Subcutaneous adipose tissue (tissue), 4 donors: ENCODE measurements around the gene ALPI. TPM values are rescaled to one million over a fixed set of nuclear protein-coding genes. Genes with fewer than 3 reads are reported as not detected.

ENCODE experiments used
- total RNA-seq, 4 donors: library from RNA; depleted of rRNA; stranded (reverse); fragments of >200 nt; gene quantifications; one replicate each; pipeline ENCODE4 v1.1.0, GENCODE V29; 2016
- TF ChIP-seq, protein P1 (sequence below): fragments of 450-650 bp; IDR thresholded peaks from one replicate; pipeline ENCODE4 v1.5.1; 2016; ENCODE audit warnings: low read depth, mild to moderate bottlenecking, control low read depth, antibody characterized with exemption, moderate library complexity

The ALPI gene
- total RNA-seq, 4 donors from 2014 or later: not detected

DNA sequence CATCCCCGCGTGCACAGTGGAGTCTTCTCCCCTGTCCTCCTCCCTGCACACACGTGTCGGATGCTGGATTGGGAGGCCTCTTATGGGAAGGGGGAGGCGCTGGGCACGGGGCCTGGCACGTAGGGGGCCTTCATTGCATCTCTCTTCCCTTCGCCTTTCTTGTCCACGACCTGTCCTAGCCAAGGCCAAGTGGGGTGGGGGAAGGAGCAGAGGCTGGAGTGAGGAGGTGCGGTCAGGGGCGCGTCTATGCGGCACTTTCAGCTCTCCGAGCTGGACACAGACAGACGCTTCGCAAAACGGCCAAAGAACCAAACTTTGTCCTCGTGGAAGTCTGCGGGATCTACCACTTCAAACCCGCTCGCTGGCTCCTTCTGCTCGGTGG lies 35.9 kb upstream of the ALPI start:
- TF ChIP-seq, protein P1, sequence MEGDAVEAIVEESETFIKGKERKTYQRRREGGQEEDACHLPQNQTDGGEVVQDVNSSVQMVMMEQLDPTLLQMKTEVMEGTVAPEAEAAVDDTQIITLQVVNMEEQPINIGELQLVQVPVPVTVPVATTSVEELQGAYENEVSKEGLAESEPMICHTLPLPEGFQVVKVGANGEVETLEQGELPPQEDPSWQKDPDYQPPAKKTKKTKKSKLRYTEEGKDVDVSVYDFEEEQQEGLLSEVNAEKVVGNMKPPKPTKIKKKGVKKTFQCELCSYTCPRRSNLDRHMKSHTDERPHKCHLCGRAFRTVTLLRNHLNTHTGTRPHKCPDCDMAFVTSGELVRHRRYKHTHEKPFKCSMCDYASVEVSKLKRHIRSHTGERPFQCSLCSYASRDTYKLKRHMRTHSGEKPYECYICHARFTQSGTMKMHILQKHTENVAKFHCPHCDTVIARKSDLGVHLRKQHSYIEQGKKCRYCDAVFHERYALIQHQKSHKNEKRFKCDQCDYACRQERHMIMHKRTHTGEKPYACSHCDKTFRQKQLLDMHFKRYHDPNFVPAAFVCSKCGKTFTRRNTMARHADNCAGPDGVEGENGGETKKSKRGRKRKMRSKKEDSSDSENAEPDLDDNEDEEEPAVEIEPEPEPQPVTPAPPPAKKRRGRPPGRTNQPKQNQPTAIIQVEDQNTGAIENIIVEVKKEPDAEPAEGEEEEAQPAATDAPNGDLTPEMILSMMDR: no peak

DNA sequence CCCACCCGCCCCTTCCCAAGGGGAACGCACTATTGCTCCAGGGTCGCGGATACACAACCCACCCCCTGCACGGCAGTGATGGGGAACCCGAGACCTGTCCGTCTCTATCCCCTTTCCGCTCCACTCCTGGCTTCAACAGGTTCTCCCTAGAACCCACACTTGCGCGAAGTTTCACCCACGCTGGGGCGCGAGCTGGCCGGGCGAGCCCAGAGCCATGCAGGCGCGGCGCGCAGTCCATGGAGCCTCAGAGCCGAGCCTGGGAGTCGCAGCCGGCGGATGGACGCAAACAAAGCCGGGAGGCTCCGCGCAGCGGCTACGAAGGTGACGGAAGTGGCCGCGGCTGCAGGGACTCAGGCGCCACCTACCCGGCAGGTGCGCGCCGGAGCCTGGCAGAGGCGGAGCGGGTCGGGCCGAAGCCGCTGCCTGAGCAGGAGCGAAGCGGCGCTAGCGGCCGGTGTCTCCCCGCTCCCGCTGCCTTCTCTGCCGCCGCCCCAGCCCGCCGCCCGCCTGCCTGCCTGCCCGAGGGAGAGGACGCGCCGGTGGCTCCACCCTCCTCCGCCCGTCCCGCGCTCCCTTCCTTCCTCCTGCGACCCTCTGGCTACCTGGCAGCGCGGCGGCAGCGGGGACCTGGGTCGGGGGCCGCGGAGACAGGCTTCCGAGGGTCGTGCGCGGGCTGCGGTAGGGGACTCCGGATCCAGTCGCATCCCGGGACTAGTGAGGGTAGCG lies 35.3 kb upstream of the ALPI start:
- TF ChIP-seq, protein P1: no peak

DNA sequence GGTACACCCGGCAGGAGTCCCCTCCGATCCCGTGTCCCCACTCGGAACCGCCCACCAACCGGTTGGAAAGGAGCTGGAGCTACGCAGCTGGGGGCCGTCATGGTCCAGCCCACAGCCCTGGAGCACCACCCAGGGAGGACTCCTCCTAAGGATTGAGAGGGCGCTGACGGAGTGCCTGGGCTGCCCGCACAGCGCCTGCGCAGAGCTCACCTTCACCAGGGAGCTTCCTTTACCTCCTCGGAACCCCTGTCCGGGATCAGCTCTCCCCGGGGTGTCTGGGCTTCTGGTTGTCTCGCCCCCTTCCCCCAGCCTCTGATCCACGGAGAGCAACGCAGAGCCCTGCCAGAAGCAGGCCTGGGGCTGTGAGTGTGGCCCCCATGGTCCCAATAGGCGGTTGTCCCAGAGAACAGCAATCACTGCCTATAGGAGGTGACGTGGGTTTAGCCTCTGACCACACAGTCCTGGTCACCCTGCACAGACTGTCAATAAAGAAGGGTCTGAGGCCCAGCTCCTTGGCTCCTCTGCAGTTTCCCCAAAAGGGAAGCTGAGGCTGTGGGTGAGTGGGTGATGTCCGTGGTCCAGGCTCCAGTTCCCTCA lies 34.7 kb upstream of the ALPI start:
- TF ChIP-seq, protein P1: no peak

DNA sequence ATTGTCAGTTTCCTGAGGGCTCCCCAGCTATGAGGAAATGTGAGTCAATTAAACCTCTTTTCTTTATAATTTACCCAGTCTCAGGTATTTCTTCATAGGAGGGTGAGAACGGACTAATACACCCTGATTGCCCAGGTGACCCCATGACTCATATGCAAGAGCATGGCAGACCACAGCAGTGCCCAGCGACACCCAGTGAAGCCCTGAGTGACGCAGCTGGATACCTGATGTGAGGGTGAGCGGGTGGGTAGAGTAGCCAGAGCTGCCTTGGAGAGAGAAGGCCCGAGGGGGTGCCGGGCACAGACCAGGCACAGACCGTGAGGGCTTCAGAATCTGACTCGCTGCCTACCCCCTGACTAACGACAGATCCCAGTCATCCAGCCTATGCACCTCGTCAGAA lies 33.9 kb upstream of the ALPI start:
- TF ChIP-seq, protein P1: no peak

DNA sequence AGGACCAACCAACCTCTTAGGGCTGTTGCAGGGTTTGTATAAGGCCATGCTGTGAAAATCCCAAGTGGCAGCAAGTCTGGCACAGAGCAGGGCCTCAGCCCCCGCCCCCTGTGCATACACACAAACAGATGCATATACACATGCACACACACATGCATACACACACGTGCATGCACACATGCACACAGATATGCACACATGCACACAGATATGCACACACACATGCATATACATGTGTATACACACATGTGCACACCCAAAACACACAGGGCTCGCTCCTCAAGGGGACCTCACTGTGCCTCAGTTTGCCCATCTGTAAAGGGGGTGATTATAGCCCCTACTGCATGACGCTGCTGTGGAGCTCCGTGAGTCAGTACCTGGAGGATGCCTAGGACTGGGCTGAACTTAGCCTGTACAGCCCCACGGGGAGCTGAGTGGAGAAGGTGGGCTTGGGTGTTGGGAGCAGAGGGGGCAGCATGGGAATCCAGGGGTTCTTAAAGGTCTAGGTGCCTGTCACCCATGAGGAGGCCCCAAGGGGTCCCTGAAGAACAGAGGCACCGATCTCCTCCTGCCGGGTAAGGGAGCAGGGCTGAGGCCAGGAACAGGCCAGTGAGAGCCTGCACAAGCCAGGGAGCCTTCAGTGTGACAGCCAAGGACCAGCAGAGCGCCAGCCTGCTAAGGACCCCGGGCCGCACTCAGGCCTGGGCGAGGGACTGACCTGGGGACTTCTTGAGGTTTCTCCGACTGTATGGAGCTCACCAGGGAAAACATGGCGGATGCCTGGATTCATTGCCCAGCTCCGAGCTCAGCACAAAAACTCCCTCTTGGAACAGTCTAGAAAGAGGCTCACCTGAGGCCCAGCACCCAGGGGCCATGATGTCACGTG lies 24.0 kb upstream of the ALPI start:
- TF ChIP-seq, protein P1: no peak

DNA sequence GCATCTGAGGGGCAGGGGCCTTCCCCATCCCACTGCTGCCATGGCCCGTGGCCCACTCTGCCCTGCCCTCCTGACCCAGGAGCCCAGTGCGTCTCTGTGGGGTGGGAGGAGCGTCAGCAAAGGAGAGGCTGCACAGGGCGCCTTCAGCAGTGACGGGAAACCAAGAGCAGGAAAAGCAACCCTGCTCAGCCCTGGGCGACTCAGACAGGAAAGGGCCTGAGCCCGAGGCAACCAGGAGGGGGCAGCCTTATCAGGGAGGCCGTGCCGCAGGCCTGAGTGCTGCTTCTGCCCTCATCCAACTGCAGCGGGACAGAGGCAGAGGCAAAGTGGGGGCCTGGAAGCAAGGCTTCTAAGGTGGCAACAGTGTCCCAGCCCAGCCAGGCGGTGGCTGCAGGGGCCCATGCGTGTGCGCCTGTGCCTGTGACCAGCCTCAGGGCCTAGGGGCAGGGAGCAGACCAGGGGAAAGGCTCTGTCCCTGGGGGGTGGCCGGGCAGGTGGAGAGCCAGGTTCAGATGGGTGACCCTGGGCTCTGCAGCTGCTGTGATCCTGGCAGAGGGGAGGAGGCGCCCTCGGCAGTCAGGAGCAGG lies 23.3 kb upstream of the ALPI start:
- TF ChIP-seq, protein P1: no peak

DNA sequence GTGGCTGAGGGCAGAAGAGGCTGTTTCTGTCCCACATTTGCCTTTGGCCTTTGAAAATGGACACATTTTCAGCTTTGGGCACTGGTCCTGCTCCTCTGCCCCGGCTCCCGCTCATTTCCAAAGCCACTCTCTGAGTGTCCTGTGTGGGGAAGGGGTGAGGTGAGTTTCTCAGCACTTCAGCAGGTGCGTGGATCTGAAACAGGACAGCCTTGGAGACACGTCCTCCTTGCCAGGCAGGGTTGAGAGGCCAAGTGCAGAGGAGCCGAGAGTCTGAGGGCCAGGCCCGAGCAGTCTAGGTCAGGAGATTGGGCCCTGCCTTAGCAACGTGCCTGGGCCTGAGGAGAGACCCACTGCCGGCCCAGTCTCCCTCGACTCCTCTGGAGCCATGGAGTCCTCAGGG lies 21.9 kb upstream of the ALPI start:
- TF ChIP-seq, protein P1: no peak
